Calu3 (cell line): ENCODE data around the gene PPP6R1. TPM values are rescaled to one million over a fixed set of nuclear protein-coding genes. Genes with fewer than 3 reads are reported as not detected.

ENCODE experiments used
- BruUV-seq: library from RNA; stranded (reverse); fragments of 400-500 nt; replicated peaks from 2 replicates; lab custom pipeline; 2021; lab: Mats Ljungman, UMichigan
- CTCF ChIA-PET: fragments of 300-600 bp; sonication (Branson Sonifier 250); formaldehyde crosslinking; loops from one replicate; lab custom pipeline; 2022; ENCODE audit warnings: antibody characterized with exemption; lab: Charles Lee
- DNase-seq: peaks from one replicate; pipeline ENCODE4 v3.0.0; 2022
- H3K27ac Mint-ChIP-seq: one replicate; pipeline ENCODE4 v1.8.0; 2022; ENCODE audit warnings: mixed read lengths; ENCODE audit not compliant: unreplicated experiment
- H3K27me3 Mint-ChIP-seq: one replicate; pipeline ENCODE4 v1.8.0; 2022; ENCODE audit warnings: mixed read lengths; ENCODE audit not compliant: unreplicated experiment
- H3K36me3 Mint-ChIP-seq: one replicate; pipeline ENCODE4 v1.8.0; 2022; ENCODE audit warnings: mild to moderate bottlenecking, moderate library complexity, mixed read lengths; ENCODE audit not compliant: insufficient read depth, unreplicated experiment
- H3K4me1 Mint-ChIP-seq: one replicate; pipeline ENCODE4 v1.8.0; 2022; ENCODE audit warnings: mild to moderate bottlenecking, low read depth, mixed read lengths; ENCODE audit not compliant: unreplicated experiment
- H3K4me3 Mint-ChIP-seq: one replicate; pipeline ENCODE4 v1.8.0; 2022; ENCODE audit warnings: mild to moderate bottlenecking, low read depth, moderate library complexity, mixed read lengths; ENCODE audit not compliant: unreplicated experiment
- H3K9me3 Mint-ChIP-seq: one replicate; pipeline ENCODE4 v1.8.0; 2022; ENCODE audit warnings: low read depth, mixed read lengths; ENCODE audit not compliant: unreplicated experiment
- CTCF ChIP-seq: fragments of 200-600 bp; IDR thresholded peaks from one replicate; pipeline ENCODE4 v1.8.0; 2022; ENCODE audit warnings: antibody characterized with exemption; ENCODE audit not compliant: unreplicated experiment
- intact Hi-C: fragments of 100-400 bp; cut with micrococcal nuclease; formaldehyde crosslinking; loops from one replicate; pipeline ENCODE4 v1.10.0; 2022; ENCODE audit not compliant: unreplicated experiment
- total RNA-seq: library from RNA; stranded (reverse); gene quantifications from 2 replicates; pipeline ENCODE4 v1.2.3, GENCODE V29; 2022

PPP6R1 gene
- total RNA-seq, 1 experiment from 2014 or later, result 126 TPM

GRCh38 chr19:55229145-55229788 is 29.6 kb downstream of the PPP6R1 start:
- no TSS peak for BruUV-seq
- H3K4me3 Mint-ChIP-seq, result no peak overlapping the region
- no peaks in the 10 kb centered on the region for H3K9me3 Mint-ChIP-seq
- intact Hi-C loops, result no loop called here
- TF ChIP-seq CTCF, result no peak
- no peak for DNase-seq
- CTCF ChIA-PET, result no interaction called here
- no peaks in the 10 kb centered on the region for H3K27me3 Mint-ChIP-seq
- no peaks in the 10 kb centered on the region for H3K4me1 Mint-ChIP-seq
- H3K36me3 Mint-ChIP-seq, result peaks cover 55% of the 10 kb centered on the region
- H3K27ac Mint-ChIP-seq, result no peak overlapping the region

GRCh38 chr19:55228403-55229031 is 30.3 kb downstream of the PPP6R1 start, which contains the start of gene TMEM86B:
TMEM86B (minus strand) TSS chr19:55228763; CDS start chr19:55228741, 22 bp downstream.
- H3K36me3 Mint-ChIP-seq, result peaks cover 58% of the 10 kb centered on the region
- no peaks in the 10 kb centered on the region for H3K4me1 Mint-ChIP-seq
- H3K27me3 Mint-ChIP-seq, result no peaks in the 10 kb centered on the region
- no peak within 1 kb of the TSS for H3K4me3 Mint-ChIP-seq
- CTCF ChIA-PET, result no interaction called here
- no peak for DNase-seq
- H3K9me3 Mint-ChIP-seq, result no peaks in the 10 kb centered on the region
- BruUV-seq, result no TSS peak
- TF ChIP-seq CTCF, result no peak
- intact Hi-C loops, result no loop called here
- no peak within 1 kb of the TSS for H3K27ac Mint-ChIP-seq

- no TSS peak for BruUV-seq
- TF ChIP-seq CTCF, result no peak
- Mint-ChIP-seq H3K4me1 (no peaks in the 10 kb centered on the region), H3K36me3 (peaks cover 59% of the 10 kb centered on the region), H3K27me3 (no peaks in the 10 kb centered on the region), H3K27ac (no peak overlapping the region), H3K4me3 (no peak overlapping the region), H3K9me3 (no peaks in the 10 kb centered on the region)
- DNase-seq, result no peak
- intact Hi-C loops, result no loop called here
- CTCF ChIA-PET, result no interaction called here
Measured at GRCh38 chr19:55228015-55228391, 30.8 kb downstream of the PPP6R1 start.

GRCh38 chr19:55227241-55228014 is 31.4 kb downstream of the PPP6R1 start:
- Mint-ChIP-seq H3K4me1 (no peaks in the 10 kb centered on the region), H3K4me3 (no peak overlapping the region), H3K9me3 (no peaks in the 10 kb centered on the region), H3K27ac (peak overlapping the region; percentile 16), H3K27me3 (no peaks in the 10 kb centered on the region), H3K36me3 (peaks cover 54% of the 10 kb centered on the region)
- no peak for DNase-seq
- CTCF ChIA-PET, result no interaction called here
- intact Hi-C loops, result no loop called here
- no peak for TF ChIP-seq CTCF
- BruUV-seq, result no TSS peak
